LoVo (cell line): ENCODE results near the gene DACH1.
A peak's percentile ranks its signal among the peaks of the same experiment; 100 is the strongest.

Source experiments
- DNase-seq: peaks from one replicate; pipeline ENCODE4 v3.0.0-alpha.2; 2016; ENCODE audit warnings: low spot score

Gene DACH1

GRCh38 chr13:71489041-71489440 lies 378.0 kb downstream of the DACH1 start:
- no peak for DNase-seq

- DNase-seq: no peak
Measured at GRCh38 chr13:71488201-71488600, 378.8 kb downstream of the DACH1 start.

- DNase-seq: no peak
Measured at GRCh38 chr13:71485913-71486312, 381.1 kb downstream of the DACH1 start.

- DNase-seq: no peak
Measured at GRCh38 chr13:71483733-71484132, 383.3 kb downstream of the DACH1 start.

GRCh38 chr13:71481501-71481900 lies 385.5 kb downstream of the DACH1 start:
- no peak for DNase-seq

GRCh38 chr13:71481046-71481445 lies 386.0 kb downstream of the DACH1 start:
- no peak for DNase-seq

GRCh38 chr13:71477735-71478134 lies 389.3 kb downstream of the DACH1 start:
- peak; percentile 11 for DNase-seq

- DNase-seq: no peak
Measured at GRCh38 chr13:71474936-71475335, 392.1 kb downstream of the DACH1 start.

- DNase-seq: no peak
Measured at GRCh38 chr13:71469626-71470025, 397.4 kb downstream of the DACH1 start.

- no peak for DNase-seq
Measured at GRCh38 chr13:71464686-71465085, 402.3 kb downstream of the DACH1 start.

- no peak for DNase-seq
Measured at GRCh38 chr13:71461892-71462291, 405.1 kb downstream of the DACH1 start.

- DNase-seq: no peak
Measured at GRCh38 chr13:71460211-71460610, 406.8 kb downstream of the DACH1 start.

GRCh38 chr13:71459708-71460107 lies 407.3 kb downstream of the DACH1 start:
- no peak for DNase-seq

GRCh38 chr13:71457645-71458044 lies 409.4 kb downstream of the DACH1 start:
- DNase-seq: no peak

- no peak for DNase-seq
Measured at GRCh38 chr13:71456136-71456535, 410.9 kb downstream of the DACH1 start.

GRCh38 chr13:71454509-71454908 lies 412.5 kb downstream of the DACH1 start:
- DNase-seq: no peak

GRCh38 chr13:71448080-71448630 lies 418.8 kb downstream of the DACH1 start:
- no peak for DNase-seq

- no peak for DNase-seq
Measured at GRCh38 chr13:71437704-71438103, 429.3 kb downstream of the DACH1 start.

- no peak for DNase-seq
Measured at GRCh38 chr13:71430681-71431080, 436.3 kb downstream of the DACH1 start.

- DNase-seq: no peak
Measured at GRCh38 chr13:71417205-71417604, 449.8 kb downstream of the DACH1 start.

- no peak for DNase-seq
Measured at GRCh38 chr13:71412231-71412630, 454.8 kb downstream of the DACH1 start.

GRCh38 chr13:71408416-71408815 lies 458.6 kb downstream of the DACH1 start:
- no peak for DNase-seq

GRCh38 chr13:71399631-71400215 lies 467.3 kb downstream of the DACH1 start:
- no peak for DNase-seq

- DNase-seq: no peak
Measured at GRCh38 chr13:71396149-71396548, 470.9 kb downstream of the DACH1 start.
